Keratinocyte (primary cell): ENCODE results near the gene ZNF454.

ENCODE experiments used
- CTCF ChIP-seq, 3 experiments: IDR thresholded peaks in 1 of 3; conservative IDR thresholded peaks in 1 of 3; optimal IDR thresholded peaks in 1 of 3; 2 replicates in 2 of 3; 3 replicates in 1 of 3; pipeline versions ENCODE3 to v1.5.1; 2011; ENCODE audit warnings: low read length in 3 of 3, mild to moderate bottlenecking in 3 of 3, moderate library complexity in 2 of 3, control low read depth in 1 of 3, inconsistent platforms in 1 of 3; ENCODE audit not compliant: insufficient read depth in 2 of 3; ENCODE audit errors: extremely low read depth in 1 of 3
- EZH2 ChIP-seq: IDR thresholded peaks from one replicate; pipeline ENCODE4 v1.6.1; 2012; ENCODE audit warnings: inconsistent platforms, mild to moderate bottlenecking, low read length, moderate library complexity

GRCh38 chr5:178982941-178983340 is 41.9 kb downstream of the ZNF454 start:
- TF ChIP-seq CTCF (optimal IDR thresholded peaks at IDR 0.05 in 1 of 3, IDR thresholded peaks at IDR 0.05 in 1 of 3, conservative IDR thresholded peaks at IDR 0.05 in 1 of 3; ENCODE audit: extremely low read depth in 1 of 3, insufficient read depth in 2 of 3, low read length in 3 of 3) (no peak), EZH2 (no peak)
